RWPE1 (cell line): ENCODE measurements around the gene RAB40C.

Experiments
- CTCF ChIA-PET: fragments of 350-600 bp; sonication (Branson Sonifier 250); formaldehyde crosslinking; extraction: SDS; loops from one replicate; lab custom pipeline; 2021; lab: Yijun Ruan, JAX
- POLR2A ChIA-PET: fragments of 400-600 bp; formaldehyde crosslinking; extraction: SDS; loops from one replicate; lab custom pipeline; 2020; ENCODE audit warnings: antibody characterized with exemption; ENCODE audit not compliant: low non-redundant PET; lab: Yijun Ruan, JAX
- DNase-seq: peaks from one replicate; pipeline ENCODE4 v3.0.0; 2012; ENCODE audit warnings: low spot score
- H3K27ac ChIP-seq: fragments of 450-650 bp; 2 replicates; pipeline ENCODE4 v1.5.1; 2017
- TF ChIP-seq, protein P1 (sequence below): fragments of 450-650 bp; conservative IDR thresholded peaks from 2 replicates; pipeline ENCODE4 v1.5.1; 2017; ENCODE audit warnings: low read depth, mild to moderate bottlenecking

Gene RAB40C

DNA sequence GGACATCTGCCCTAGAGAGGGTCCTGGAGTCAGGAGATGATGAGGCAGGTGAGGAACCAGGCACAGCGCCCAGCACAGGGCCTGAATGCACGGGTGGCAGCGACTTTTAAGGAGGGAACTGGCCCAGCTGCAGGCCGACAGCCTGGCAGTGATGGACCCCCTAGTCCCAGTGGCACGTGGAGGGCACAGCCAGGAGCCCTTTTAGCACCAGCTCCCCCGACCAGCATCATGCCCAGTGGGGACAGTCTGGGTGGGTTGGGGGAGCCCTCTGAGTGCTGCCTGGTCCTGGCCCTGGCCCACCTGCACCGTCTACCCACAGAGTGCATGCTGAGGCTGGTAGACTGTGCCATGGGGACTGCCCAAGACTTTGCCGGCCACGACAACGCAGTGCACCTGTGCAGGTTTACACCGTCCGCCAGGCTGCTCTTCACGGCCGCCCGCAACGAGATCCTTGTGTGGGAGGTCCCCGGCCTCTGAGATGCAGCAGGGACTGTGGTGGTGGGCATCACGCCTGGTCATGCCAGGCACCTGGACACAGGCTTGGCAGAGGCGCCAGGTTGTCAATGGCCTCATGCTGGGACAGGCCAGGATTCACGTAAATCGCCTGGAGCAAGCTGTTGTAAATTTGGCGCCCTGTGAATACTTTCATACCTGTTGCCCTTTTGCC, 77.4 kb downstream of the RAB40C start:
- POLR2A ChIA-PET, result no interaction called here
- H3K27ac ChIP-seq, result peak overlapping the region; percentile 94

DNA sequence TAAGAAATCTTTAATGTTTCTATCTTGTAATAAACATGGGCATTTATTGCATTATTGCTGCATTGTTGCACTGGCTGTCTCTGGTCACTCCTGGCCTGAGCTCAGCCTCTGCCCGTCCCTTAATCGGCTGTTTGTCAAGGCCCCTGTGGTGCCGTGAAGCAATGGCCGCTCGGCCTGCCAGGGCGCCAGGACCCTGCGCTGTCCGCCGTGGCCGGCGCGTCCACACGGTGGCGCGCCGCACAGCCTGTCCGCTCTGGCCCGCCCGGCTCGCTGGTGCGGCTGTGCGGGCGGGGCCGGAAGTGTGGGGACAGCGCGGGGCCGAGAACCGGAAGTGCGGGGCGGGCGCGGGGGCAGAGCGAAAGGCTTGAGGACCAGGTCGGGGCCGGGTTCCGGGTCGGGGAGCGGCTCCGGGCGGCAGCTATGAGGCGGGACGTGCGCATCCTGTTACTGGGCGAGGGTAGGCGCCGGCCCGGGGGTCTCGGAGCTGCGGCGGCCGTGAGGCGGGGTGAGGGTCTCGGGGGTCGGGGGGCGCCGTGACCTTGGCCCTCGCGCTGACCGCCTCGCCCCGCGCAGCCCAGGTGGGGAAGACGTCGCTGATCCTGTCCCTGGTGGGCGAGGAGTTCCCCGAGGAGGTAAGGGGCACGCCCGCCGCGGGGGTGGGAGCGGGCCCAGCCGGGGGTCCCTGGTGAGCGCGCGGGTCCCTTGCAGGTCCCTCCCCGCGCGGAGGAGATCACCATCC, 78.1 kb downstream of the RAB40C start, which contains the start of gene RHOT2:
Gene RHOT2 (plus strand): TSS at position 353 of the 739 bp plus-strand sequence. CDS start 68 bp downstream, at position 421.
- H3K27ac ChIP-seq, result peak within 1 kb of the TSS; percentile 94
- ChIA-PET POLR2A (no interaction called here), CTCF (interaction anchor here (0.6 to 1.4 kb wide), 11 partner anchors 8 to 519 kb away, joined by 3 to 6 read pairs (median 4); no protein-coding TSS in a partner anchor)
- TF ChIP-seq, protein P1, sequence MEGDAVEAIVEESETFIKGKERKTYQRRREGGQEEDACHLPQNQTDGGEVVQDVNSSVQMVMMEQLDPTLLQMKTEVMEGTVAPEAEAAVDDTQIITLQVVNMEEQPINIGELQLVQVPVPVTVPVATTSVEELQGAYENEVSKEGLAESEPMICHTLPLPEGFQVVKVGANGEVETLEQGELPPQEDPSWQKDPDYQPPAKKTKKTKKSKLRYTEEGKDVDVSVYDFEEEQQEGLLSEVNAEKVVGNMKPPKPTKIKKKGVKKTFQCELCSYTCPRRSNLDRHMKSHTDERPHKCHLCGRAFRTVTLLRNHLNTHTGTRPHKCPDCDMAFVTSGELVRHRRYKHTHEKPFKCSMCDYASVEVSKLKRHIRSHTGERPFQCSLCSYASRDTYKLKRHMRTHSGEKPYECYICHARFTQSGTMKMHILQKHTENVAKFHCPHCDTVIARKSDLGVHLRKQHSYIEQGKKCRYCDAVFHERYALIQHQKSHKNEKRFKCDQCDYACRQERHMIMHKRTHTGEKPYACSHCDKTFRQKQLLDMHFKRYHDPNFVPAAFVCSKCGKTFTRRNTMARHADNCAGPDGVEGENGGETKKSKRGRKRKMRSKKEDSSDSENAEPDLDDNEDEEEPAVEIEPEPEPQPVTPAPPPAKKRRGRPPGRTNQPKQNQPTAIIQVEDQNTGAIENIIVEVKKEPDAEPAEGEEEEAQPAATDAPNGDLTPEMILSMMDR, result peak; percentile 97
- DNase-seq, result peak; percentile 76

More for the DNA sequence above, 77.4 kb downstream of the RAB40C start:
- no peak for DNase-seq
- TF ChIP-seq, protein P1, result no peak
- CTCF ChIA-PET, result interaction anchor here (0.6 to 1.4 kb wide), 8 partner anchors 9 to 520 kb away, joined by 3 to 6 read pairs (median 4); no protein-coding TSS in a partner anchor

DNA sequence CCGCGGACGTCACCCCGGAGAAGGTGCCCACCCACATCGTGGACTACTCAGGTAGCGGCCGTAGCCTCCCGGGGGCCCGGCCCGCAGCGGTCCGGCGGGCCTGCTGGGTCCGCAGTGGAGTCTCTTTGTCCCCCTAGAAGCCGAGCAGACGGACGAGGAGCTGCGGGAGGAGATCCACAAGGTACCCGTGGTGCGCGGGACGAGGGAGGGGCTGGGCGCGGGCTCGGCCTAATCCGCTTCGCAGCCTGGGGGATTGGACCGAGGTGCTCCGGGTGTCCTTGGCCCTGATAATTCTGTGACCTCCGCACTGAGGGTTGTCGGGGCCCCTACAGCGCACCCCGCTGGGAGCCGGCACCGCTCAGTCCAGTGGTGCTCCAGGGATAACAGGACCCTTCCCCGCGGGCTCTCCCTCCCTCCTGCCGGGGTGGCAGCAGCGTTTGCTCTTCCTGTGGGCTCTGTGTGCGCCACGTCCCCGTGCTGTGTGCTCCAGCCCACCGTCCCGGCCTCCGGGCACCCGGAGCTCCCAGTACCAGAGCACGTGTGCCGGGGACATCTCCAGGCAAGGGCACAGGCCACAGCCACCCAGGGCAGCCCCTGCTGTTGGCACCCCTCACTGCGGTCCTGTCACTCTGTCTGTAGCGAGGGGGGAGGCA, 78.8 kb downstream of the RAB40C start:
- peak overlapping the region; percentile 94 for H3K27ac ChIP-seq
- TF ChIP-seq, protein P1, result no peak
- ChIA-PET POLR2A (no interaction called here), CTCF (interaction anchor here (0.6 to 1.4 kb wide), 6 partner anchors 8 to 767 kb away, joined by 3 to 5 read pairs (median 4); no protein-coding TSS in a partner anchor)
- DNase-seq, result no peak

DNA sequence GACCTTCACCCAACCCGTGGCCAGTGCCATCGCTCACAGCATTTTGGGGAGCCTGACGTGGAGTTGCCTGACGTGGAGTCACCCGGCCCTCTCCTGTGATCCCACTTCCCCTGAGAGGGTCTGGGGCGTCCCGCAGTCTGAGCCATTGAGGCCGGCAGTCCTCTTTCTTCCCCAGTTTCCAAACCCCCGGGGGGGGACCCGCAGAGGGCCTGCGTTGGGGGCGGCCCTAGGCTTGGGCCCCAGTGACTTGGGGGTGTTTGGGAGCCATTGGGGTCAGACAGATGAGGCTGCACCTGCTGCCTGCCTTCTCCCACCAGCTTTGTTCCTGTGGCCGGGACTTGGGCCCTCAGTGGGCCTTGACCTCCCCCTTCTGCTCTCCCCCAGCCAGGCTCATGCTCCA, 79.8 kb downstream of the RAB40C start:
- TF ChIP-seq, protein P1, result no peak
- ChIA-PET POLR2A (no interaction called here), CTCF (no interaction called here)
- no peak for DNase-seq
- peak overlapping the region; percentile 94 for H3K27ac ChIP-seq

DNA sequence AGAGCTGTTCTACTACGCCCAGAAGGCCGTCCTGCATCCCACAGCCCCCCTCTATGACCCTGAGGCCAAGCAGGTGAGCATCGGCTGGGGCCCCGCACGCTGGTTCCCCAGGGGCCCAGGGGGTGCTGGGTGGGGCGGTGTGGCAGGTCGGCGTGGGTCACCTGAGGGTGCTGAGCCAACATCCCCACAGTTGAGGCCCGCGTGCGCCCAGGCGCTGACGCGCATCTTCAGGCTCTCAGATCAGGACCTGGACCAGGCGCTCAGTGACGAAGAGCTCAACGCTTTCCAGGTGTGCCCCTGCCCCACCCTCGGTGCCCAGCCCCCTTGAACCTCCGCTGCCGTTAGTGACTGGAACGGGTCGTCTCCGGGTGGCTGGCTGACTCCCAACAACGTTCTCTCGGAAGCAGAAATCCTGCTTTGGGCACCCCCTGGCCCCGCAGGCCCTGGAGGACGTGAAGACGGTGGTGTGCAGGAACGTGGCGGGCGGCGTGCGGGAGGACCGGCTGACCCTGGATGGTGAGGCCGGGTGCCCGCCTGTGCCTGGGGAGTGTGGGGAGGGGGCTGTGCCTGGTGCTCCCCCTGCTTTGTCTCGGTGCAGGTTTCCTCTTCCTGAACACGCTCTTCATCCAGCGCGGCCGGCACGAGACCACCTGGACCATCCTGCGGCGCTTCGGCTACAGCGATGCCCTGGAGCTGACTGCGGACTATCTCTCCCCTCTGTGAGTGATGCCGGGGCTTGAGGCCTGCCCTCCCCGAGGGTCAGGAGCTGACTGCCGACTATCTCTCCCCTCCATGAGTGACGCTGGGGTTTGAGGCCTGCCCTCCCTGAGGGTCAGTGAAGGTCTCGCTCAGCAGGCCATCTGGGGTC, 80.9 kb downstream of the RAB40C start:
- DNase-seq, result no peak
- TF ChIP-seq, protein P1, result no peak
- peak overlapping the region; percentile 94 for H3K27ac ChIP-seq
- ChIA-PET CTCF (interaction anchor here (1.2 kb wide), 1 partner anchor 89 kb away, joined by 7 read pairs; no protein-coding TSS in a partner anchor), POLR2A (interaction anchor here (0.6 kb wide), 1 partner anchor 52 kb away, joined by 3 read pairs; no protein-coding TSS in a partner anchor)
